K562 (cell line): ENCODE data around the gene HK2. TPM values are rescaled to one million over a fixed set of nuclear protein-coding genes. Genes with fewer than 3 reads are reported as not detected.

Source experiments
- E2F6 ChIP-seq, 2 experiments: IDR thresholded peaks; 2 replicates each; pipeline ENCODE4 v1.6.1; 2011; ENCODE audit warnings: borderline replicate concordance in 1 of 2, control low read depth in 1 of 2, low read depth in 1 of 2, low read length in 1 of 2, mild to moderate bottlenecking in 1 of 2, mixed read lengths in 1 of 2, moderate library complexity in 1 of 2; ENCODE audit not compliant: insufficient read depth in 1 of 2, insufficient read length in 1 of 2, poor library complexity in 1 of 2, severe bottlenecking in 1 of 2; ENCODE audit errors: extremely low read depth in 1 of 2
- E4F1 ChIP-seq: fragments of 250-450 bp; sonication (Bioruptor Pico); IDR thresholded peaks from 2 replicates; pipeline ENCODE4 v1.5.0; 2021; ENCODE audit warnings: mild to moderate bottlenecking, borderline replicate concordance
- FOXK1 ChIP-seq: sonication (generic); formaldehyde crosslinking; IDR thresholded peaks from 2 replicates; pipeline ENCODE4 v1.8.0; 2022; ENCODE audit warnings: missing genetic modification reagents, mild to moderate bottlenecking, borderline replicate concordance
- HDAC2 ChIP-seq: fragments of 450-650 bp; IDR thresholded peaks from 2 replicates; pipeline ENCODE4 v1.6.1; 2016; ENCODE audit warnings: mild to moderate bottlenecking
- HDGF ChIP-seq: fragments of 450-650 bp; IDR thresholded peaks from 2 replicates; pipeline ENCODE4 v1.6.1; 2016
- HNRNPUL1 ChIP-seq: fragments of 200-400 bp; formaldehyde crosslinking; IDR thresholded peaks from 2 replicates; pipeline ENCODE4 v1.6.1; 2017; ENCODE audit warnings: low read length
- KAT8 ChIP-seq: fragments of 450-650 bp; IDR thresholded peaks from 2 replicates; pipeline ENCODE4 v1.6.1; 2016; ENCODE audit warnings: low read depth, mild to moderate bottlenecking
- LEF1 ChIP-seq: fragments of 450-650 bp; IDR thresholded peaks from 2 replicates; pipeline ENCODE4 v1.6.1; 2016; ENCODE audit warnings: mild to moderate bottlenecking
- RAD21 ChIP-seq, 2 experiments: fragments of 250-450 bp in 1 of 2; fragments of 450-650 bp in 1 of 2; sonication (Bioruptor Pico) in 1 of 2; formaldehyde crosslinking in 1 of 2; IDR thresholded peaks in 1 of 2; conservative IDR thresholded peaks in 1 of 2; 2 replicates each; pipeline versions ENCODE4 v1.4.0 to v1.8.0; 2020 to 2022; ENCODE audit warnings: mild to moderate bottlenecking in 2 of 2, moderate library complexity in 1 of 2
- RNF2 ChIP-seq: sonication (generic); IDR thresholded peaks from 2 replicates; pipeline ENCODE4 v1.6.1; 2016
- THRAP3 ChIP-seq: fragments of 450-650 bp; IDR thresholded peaks from 2 replicates; pipeline ENCODE4 v1.6.1; 2016; ENCODE audit warnings: mild to moderate bottlenecking, inconsistent platforms, borderline replicate concordance
- TOE1 ChIP-seq, 2 experiments: fragments of 450-650 bp in 1 of 2; sonication (generic) in 1 of 2; formaldehyde crosslinking in 1 of 2; IDR thresholded peaks; 2 replicates each; pipeline versions ENCODE4 v1.7.1 to v1.8.0; 2016 to 2022; ENCODE audit warnings: borderline replicate concordance in 2 of 2, mild to moderate bottlenecking in 2 of 2, antibody characterized with exemption in 1 of 2, inconsistent platforms in 1 of 2, low read depth in 1 of 2, missing genetic modification reagents in 1 of 2, moderate library complexity in 1 of 2
- ZC3H11A ChIP-seq: IDR thresholded peaks from 2 replicates; pipeline ENCODE4 v1.6.1; 2012; ENCODE audit warnings: low read depth, low read length, improper control_type of control experiment
- ZNF12 ChIP-seq: sonication (generic); formaldehyde crosslinking; IDR thresholded peaks from 2 replicates; pipeline ENCODE4 v1.4.0; 2020; ENCODE audit warnings: mild to moderate bottlenecking, missing genetic modification reagents
- ZNF24 ChIP-seq: fragments of 450-650 bp; IDR thresholded peaks from 2 replicates; pipeline ENCODE4 v1.6.1; 2016
- ZNF280A ChIP-seq: fragments of 450-650 bp; IDR thresholded peaks from 2 replicates; pipeline ENCODE4 v1.6.1; 2018; ENCODE audit warnings: mild to moderate bottlenecking, low read depth; ENCODE audit not compliant: partially characterized antibody
- ZNF511 ChIP-seq: sonication (generic); formaldehyde crosslinking; IDR thresholded peaks from 2 replicates; pipeline ENCODE4 v1.8.0; 2022; ENCODE audit warnings: mild to moderate bottlenecking, missing genetic modification reagents
- ZNF75A ChIP-seq: fragments of 450-650 bp; formaldehyde crosslinking; IDR thresholded peaks from 2 replicates; pipeline ENCODE4 v1.4.0; 2020; ENCODE audit warnings: mild to moderate bottlenecking
- polyA plus RNA-seq, 8 experiments: library from polyadenylated mRNA; depleted of rRNA in 4 of 8; stranded (reverse) in 5 of 8; unstranded in 3 of 8; fragments of >200 nt; fragmentation: Nextera tagmentation in 2 of 8; fragmentation: Illumina TruSeq in 1 of 8; extraction: Ambion mirVana in 2 of 8; extraction: Trizol in 1 of 8; gene quantifications; 2 replicates each; pipeline versions ENCODE4 v1.2.1 to v1.2.3, GENCODE V29; 2011 to 2014; ENCODE audit warnings: inconsistent platforms in 1 of 8, missing spikeins in 1 of 8
- total RNA-seq, 7 experiments: library from RNA; depleted of rRNA in 6 of 7; stranded (reverse); fragments of >200 nt in 6 of 7; fragmentation: Illumina TruSeq in 2 of 7; extraction: Trizol in 2 of 7; gene quantifications; 2 replicates each; pipeline versions ENCODE4 v1.2.1 to v1.2.3, GENCODE V29; 2011 to 2021; ENCODE audit warnings: low replicate concordance in 1 of 7
- TF ChIP-seq, protein P1 (sequence below): fragments of 450-650 bp; IDR thresholded peaks from 2 replicates; pipeline ENCODE4 v1.6.1; 2014; ENCODE audit warnings: low read depth, mild to moderate bottlenecking, moderate library complexity, borderline replicate concordance

The HK2 gene
- total and polyA plus RNA-seq, 9 of the 15 experiments (the other 6 are each of a cell fraction or from before 2014, with no cell fraction given) = 4.7 to 56.0 (median 19.9) TPM

DNA sequence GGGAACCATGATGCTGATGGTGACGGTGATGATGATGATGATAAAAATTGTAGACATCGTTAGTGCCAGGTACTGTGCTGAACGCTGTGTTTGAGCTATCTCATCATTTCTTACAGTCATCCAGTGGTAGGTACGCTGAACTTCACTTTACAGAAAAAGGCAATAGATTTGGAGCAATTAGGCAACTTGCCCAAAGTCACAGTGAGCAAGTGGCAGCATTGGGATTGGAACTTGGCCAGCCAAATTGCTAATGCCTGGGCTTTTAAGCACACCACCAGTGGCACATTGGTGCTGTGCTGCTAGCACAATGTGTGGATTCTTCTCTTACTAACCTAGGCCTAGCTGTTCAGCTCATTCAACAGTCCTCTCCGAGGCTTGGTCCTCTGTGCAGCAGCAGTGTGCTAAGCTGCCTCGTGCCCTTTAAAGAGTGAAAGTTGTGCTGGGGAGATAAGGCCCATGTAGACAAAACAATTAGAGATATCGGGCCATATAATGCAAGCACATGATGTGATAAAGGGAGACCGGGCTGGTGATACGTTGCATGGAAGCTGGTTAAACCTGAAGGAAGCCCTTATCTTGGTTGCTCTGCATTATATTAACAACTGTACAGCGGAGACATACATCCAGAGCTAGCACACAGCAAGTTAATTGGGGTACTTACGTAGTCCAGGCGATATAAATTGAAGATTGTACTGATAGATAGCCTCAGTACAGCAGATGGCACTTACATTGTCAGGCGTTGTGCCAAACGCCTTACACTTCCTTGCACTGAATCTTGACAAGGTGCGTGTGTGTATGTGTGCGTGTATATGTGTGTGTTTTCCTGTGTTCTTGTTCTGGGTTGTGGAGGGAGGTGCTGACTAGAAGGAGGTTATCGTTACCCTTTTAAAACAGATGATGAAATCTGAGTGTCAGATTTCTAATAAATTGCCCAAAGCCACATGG is 28.4 kb downstream of the HK2 start (continued):
- TF ChIP-seq TOE1 (IDR thresholded peaks at IDR 0.05; ENCODE audit: borderline replicate concordance) = peak; percentile 47; the same call in 1 of the 2 replicates
- TF ChIP-seq TOE1 (CRISPR knock-in tag; IDR thresholded peaks at IDR 0.05; ENCODE audit: borderline replicate concordance, low read depth) = no peak
- TF ChIP-seq ZC3H11A = no peak
- no peak for TF ChIP-seq KAT8
- TF ChIP-seq THRAP3 = no peak
- TF ChIP-seq HNRNPUL1 = no peak
- TF ChIP-seq FOXK1 (CRISPR knock-in tag) = no peak
- no peak for TF ChIP-seq ZNF75A (CRISPR knock-in tag)
- no peak for TF ChIP-seq ZNF24
- TF ChIP-seq HDAC2 = peak; percentile 64; the same call in 1 of the 2 replicates
- no peak for TF ChIP-seq HDGF
- no peak for TF ChIP-seq ZNF511 (CRISPR knock-in tag)
- peak; percentile 99 for TF ChIP-seq ZNF12 (CRISPR knock-in tag)
- TF ChIP-seq ZNF280A = no peak
- no peak for TF ChIP-seq RAD21 (CRISPR knock-in tag; conservative IDR thresholded peaks at IDR 0.05 in 1 of 2, IDR thresholded peaks at IDR 0.05 in 1 of 2)
- peak; percentile 74; the same call in 1 of the 2 replicates for TF ChIP-seq LEF1
- no peak for TF ChIP-seq E4F1
- TF ChIP-seq RNF2 = peak; percentile 56; the same call in 1 of the 2 replicates
- TF ChIP-seq E2F6 (IDR thresholded peaks at IDR 0.05; ENCODE audit: borderline replicate concordance in 1 of 2, extremely low read depth in 1 of 2, insufficient read depth in 1 of 2, insufficient read length in 1 of 2, low read depth in 1 of 2, low read length in 1 of 2, poor library complexity in 1 of 2, severe bottlenecking in 1 of 2) = no peak
- TF ChIP-seq, protein P1, sequence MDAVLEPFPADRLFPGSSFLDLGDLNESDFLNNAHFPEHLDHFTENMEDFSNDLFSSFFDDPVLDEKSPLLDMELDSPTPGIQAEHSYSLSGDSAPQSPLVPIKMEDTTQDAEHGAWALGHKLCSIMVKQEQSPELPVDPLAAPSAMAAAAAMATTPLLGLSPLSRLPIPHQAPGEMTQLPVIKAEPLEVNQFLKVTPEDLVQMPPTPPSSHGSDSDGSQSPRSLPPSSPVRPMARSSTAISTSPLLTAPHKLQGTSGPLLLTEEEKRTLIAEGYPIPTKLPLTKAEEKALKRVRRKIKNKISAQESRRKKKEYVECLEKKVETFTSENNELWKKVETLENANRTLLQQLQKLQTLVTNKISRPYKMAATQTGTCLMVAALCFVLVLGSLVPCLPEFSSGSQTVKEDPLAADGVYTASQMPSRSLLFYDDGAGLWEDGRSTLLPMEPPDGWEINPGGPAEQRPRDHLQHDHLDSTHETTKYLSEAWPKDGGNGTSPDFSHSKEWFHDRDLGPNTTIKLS = 0 out of 2 replicates have a peak, but pooled peaks have one; percentile 30
